A549 (cell line): Measurements from ENCODE around the gene TEX264.

ENCODE experiments used
- MAFK ChIP-seq: fragments of 450-650 bp; IDR thresholded peaks from 2 replicates; pipeline ENCODE4 v1.6.1; 2014; ENCODE audit not compliant: partially characterized antibody
- TF ChIP-seq, protein P1 (sequence below): fragments of >200 bp; sonication (Bioruptor Twin); formaldehyde crosslinking; IDR thresholded peaks from 3 replicates; pipeline ENCODE4 v1.5.1; 2016

DNA sequence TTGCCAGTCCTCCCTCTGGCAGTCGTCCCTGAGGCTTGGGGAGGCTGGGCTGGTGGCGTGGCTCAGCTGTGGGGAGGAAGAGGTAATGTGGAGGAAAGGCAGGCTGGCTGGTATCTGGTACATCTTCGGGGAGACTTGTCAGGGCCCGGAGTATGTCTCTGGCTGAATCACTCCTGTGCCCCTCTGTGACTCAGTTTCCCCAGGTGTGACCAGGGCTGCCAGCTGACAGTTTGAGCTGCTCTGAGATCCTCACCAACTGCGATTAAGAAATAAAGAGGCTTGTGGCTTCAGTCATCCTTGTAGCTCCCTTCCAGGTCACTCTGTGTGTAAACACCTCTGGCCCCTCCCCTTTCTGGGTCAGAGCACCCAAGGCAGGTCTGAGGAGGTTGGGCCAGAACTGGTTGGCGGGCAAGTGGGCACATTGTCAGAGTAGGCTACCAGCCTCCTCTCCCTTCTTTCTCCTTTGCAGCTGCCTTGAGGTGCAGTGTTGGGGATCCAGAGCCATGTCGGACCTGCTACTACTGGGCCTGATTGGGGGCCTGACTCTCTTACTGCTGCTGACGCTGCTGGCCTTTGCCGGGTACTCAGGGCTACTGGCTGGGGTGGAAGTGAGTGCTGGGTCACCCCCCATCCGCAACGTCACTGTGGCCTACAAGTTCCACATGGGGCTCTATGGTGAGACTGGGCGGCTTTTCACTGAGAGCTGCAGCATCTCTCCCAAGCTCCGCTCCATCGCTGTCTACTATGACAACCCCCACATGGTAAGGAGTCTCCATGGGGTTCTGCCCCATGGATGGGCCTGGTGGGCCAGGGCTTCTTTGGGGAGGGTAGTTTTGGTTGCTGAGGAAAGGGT, 3.0 kb downstream of the TEX264 start:
- TF ChIP-seq MAFK: no peak
- TF ChIP-seq, protein P1, sequence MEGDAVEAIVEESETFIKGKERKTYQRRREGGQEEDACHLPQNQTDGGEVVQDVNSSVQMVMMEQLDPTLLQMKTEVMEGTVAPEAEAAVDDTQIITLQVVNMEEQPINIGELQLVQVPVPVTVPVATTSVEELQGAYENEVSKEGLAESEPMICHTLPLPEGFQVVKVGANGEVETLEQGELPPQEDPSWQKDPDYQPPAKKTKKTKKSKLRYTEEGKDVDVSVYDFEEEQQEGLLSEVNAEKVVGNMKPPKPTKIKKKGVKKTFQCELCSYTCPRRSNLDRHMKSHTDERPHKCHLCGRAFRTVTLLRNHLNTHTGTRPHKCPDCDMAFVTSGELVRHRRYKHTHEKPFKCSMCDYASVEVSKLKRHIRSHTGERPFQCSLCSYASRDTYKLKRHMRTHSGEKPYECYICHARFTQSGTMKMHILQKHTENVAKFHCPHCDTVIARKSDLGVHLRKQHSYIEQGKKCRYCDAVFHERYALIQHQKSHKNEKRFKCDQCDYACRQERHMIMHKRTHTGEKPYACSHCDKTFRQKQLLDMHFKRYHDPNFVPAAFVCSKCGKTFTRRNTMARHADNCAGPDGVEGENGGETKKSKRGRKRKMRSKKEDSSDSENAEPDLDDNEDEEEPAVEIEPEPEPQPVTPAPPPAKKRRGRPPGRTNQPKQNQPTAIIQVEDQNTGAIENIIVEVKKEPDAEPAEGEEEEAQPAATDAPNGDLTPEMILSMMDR: no peak
